Type B pancreatic cell (in vitro differentiated cells): ENCODE results near the gene RUNX1. TPM values are rescaled to one million over a fixed set of nuclear protein-coding genes. Genes with fewer than 3 reads are reported as not detected.

Source experiments
- DNase-seq: peaks from one replicate; pipeline ENCODE4 v3.0.0; 2021; ENCODE audit warnings: mixed read lengths; ENCODE audit not compliant: unreplicated experiment; ENCODE audit errors: extremely low spot score
- H3K27ac Mint-ChIP-seq: 2 replicates; pipeline ENCODE4 v1.8.0; 2021; ENCODE audit warnings: mild to moderate bottlenecking, mixed read lengths
- H3K27me3 Mint-ChIP-seq: 2 replicates; pipeline ENCODE4 v1.8.0; 2021; ENCODE audit warnings: mixed read lengths
- H3K36me3 Mint-ChIP-seq: 2 replicates; pipeline ENCODE4 v1.8.0; 2021; ENCODE audit warnings: mixed read lengths
- H3K4me1 Mint-ChIP-seq: one replicate; pipeline ENCODE4 v1.8.0; 2021; ENCODE audit warnings: mixed read lengths; ENCODE audit not compliant: unreplicated experiment
- H3K4me3 Mint-ChIP-seq: 2 replicates; pipeline ENCODE4 v1.8.0; 2021; ENCODE audit warnings: mild to moderate bottlenecking, mixed read lengths
- H3K9me3 Mint-ChIP-seq: 2 replicates; pipeline ENCODE4 v1.8.0; 2021; ENCODE audit warnings: mixed read lengths
- total RNA-seq: library from RNA; stranded (reverse); gene quantifications from 2 replicates; pipeline ENCODE4 v1.2.1, GENCODE V29; 2021; ENCODE audit warnings: low replicate concordance
- TF ChIP-seq, protein P1 (sequence below): fragments of 200-600 bp; sonication (generic); conservative IDR thresholded peaks from 2 replicates; pipeline ENCODE4 v1.5.0; 2021; ENCODE audit warnings: antibody characterized with exemption, mild to moderate bottlenecking

The RUNX1 gene
- total RNA-seq, 1 donor from 2014 or later, result 11.9 TPM

DNA sequence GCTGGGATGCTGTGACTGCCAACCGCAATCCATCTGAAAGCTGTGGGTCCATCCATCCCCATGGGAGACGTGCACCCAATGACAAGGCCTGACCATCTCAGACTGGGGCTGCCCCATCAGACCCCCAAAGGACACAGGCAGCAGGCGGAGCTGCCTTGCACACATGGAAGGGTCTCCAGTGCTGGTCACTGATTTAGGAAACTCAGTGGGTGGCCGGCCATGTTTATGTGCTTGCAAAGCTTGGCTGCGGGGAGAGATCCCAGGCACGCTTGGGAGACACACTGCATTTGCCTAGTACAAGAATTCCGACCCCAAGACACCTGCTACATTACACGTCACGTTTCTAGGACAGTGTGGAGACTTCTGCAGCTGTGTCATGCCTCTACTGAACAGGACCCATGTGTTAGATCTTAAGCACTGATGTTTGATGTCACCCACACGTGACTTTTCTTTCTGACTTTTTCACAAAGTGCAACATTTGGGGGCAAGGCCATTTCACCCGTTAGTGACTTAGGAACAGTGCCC lies 198.9 kb downstream of the RUNX1 start:
- Mint-ChIP-seq H3K27ac (no peak overlapping the region), H3K27me3 (peaks cover 4% of the 10 kb centered on the region), H3K9me3 (no peaks in the 10 kb centered on the region), H3K4me1 (peaks cover 23% of the 10 kb centered on the region), H3K4me3 (no peak overlapping the region), H3K36me3 (no peaks in the 10 kb centered on the region)
- no peak for DNase-seq
- TF ChIP-seq, protein P1, sequence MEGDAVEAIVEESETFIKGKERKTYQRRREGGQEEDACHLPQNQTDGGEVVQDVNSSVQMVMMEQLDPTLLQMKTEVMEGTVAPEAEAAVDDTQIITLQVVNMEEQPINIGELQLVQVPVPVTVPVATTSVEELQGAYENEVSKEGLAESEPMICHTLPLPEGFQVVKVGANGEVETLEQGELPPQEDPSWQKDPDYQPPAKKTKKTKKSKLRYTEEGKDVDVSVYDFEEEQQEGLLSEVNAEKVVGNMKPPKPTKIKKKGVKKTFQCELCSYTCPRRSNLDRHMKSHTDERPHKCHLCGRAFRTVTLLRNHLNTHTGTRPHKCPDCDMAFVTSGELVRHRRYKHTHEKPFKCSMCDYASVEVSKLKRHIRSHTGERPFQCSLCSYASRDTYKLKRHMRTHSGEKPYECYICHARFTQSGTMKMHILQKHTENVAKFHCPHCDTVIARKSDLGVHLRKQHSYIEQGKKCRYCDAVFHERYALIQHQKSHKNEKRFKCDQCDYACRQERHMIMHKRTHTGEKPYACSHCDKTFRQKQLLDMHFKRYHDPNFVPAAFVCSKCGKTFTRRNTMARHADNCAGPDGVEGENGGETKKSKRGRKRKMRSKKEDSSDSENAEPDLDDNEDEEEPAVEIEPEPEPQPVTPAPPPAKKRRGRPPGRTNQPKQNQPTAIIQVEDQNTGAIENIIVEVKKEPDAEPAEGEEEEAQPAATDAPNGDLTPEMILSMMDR, result no peak

DNA sequence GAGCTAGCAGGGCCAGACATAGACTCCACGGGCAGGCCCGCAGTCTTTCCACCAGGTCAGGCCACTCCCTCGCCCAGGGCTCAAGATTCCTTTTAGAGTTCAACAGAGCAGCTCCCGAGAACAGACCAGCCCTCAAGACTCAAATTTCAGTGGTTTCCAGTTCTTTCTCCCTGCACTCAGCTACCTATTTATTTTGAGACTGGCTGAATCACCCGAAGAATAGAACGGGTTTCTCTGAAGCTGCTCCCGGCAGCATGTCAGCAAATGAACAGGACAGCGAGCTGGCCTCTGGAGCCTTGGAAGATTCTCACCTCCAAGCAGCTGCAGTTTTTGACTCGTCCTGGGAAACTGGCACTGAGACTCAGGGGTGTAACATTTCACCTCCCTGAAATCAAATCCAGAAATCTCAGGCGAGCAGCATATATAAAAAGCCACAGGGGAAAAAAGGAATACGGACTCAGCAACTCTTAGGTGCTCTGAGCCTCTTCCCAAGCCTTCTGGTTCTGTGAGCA lies 202.4 kb downstream of the RUNX1 start:
- Mint-ChIP-seq H3K27ac (peak overlapping the region; percentile 60), H3K36me3 (peaks cover 5% of the 10 kb centered on the region), H3K4me3 (peak overlapping the region; percentile 63), H3K9me3 (no peaks in the 10 kb centered on the region), H3K27me3 (peaks cover 9% of the 10 kb centered on the region), H3K4me1 (peaks cover 34% of the 10 kb centered on the region)
- TF ChIP-seq, protein P1, result no peak
- DNase-seq, result no peak

DNA sequence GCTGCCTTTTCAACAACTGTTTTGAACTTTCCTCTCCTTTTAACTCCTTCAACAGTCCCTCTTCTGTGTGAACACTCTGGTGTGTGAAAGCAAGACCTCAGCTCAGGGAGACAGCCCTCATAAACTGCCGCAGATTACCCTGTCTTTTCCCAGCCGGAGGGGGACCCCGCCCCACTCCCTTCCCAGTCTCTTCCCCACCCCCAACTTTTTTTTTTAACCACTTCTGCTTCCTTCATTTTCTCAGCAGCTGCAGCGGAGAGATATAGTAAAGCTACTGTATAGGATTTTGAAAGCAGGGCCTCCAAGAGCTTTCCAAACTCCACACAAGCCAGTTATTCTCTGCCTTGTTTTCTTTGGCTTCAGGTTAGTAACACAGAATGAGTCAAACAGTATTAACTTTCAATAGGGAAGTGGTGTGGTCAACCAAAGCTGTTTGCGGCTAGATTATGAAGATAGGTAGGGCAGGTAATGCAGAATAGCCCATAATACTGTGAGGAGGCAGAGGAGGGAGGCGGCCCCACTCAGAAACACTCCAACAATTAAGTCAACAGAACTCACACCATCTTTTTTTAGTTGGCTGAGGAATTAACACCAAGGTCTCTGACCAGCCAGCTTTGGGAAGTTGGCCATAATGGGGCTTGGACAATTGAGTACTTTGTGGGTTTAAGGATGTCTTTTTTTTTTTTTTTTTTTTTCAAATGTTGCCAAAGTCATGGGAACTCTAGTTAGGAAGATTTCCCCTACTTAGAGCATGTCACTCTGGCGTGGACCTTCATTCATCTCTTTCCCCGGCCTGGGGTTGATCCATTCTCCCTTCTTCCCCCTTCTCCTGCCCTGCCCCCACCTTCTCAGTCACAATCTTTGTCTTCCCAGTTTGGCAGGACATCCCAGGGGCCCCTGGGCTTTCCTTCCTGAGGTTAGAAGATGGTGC lies 203.3 kb downstream of the RUNX1 start:
- H3K4me1 Mint-ChIP-seq, result peaks cover 37% of the 10 kb centered on the region

DNA sequence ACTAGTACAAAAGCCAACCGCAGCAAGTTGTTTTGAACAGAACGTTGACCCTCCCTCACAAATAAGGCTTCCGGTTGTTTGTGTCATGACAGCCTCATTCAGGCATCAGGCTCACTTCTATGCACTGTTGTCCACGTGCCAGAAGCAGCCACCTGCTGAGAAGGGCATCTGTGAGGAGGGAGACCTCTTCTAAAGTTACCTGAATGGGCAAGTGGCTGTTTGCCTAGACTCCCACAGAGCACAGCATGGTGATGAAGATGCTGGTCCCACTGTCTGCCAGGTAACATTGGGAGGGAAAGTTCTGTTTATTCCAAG lies 204.2 kb downstream of the RUNX1 start:
- Mint-ChIP-seq H3K27me3 (peaks cover 9% of the 10 kb centered on the region), H3K9me3 (no peaks in the 10 kb centered on the region), H3K27ac (no peak overlapping the region), H3K36me3 (peaks cover 5% of the 10 kb centered on the region), H3K4me1 (peaks cover 37% of the 10 kb centered on the region), H3K4me3 (no peak overlapping the region)
- TF ChIP-seq, protein P1, result no peak
- no peak for DNase-seq

More for the DNA sequence above, 203.3 kb downstream of the RUNX1 start:
- H3K9me3 Mint-ChIP-seq, result no peaks in the 10 kb centered on the region
- peaks cover 9% of the 10 kb centered on the region for H3K27me3 Mint-ChIP-seq
- peak overlapping the region; percentile 80 for H3K27ac Mint-ChIP-seq
- DNase-seq, result no peak
- H3K36me3 Mint-ChIP-seq, result peaks cover 5% of the 10 kb centered on the region
- H3K4me3 Mint-ChIP-seq, result peak overlapping the region; percentile 63
- TF ChIP-seq, protein P1, result no peak

DNA sequence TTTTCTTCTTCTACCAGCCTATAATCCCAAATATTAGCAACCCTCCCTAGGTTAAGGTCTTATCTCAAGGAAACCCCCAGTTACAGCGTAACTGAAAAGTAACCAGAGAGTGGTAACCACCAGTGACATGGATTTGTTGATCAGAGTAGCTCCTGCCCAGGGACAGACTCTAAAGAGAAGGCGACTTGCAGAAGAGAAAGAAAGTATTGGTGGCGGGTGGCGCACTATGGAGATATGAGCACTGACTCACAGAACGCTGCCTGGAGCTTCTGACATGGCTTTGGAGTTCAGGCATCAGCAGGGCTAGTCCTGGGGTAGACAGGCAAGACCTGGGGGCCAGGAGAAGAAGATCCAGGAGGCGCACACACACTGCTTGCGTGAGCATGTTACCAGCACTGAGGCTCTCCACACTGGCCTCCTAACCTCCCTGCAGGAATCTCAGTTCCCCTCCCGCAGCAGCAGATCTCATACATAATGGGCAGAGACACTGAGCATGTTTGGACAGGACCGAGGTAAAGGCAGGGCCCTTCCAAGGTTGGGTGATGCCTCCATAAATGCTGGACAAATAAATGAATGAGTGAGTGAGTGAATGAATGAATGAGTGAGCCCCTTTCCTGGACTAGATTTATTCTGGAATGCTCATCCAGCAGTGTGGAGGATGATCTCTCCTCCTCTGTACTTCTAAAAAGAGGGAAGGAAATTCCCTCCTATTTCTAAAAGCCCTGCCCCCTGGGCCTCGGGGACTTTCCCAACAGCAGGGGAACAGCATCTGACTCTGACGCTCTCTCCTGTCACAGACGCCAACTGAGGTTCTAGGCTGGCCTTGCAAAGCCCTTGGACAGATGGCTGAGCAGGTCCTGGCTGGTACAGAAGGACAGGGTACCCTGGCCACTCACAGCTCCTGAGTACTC lies 204.8 kb downstream of the RUNX1 start:
- Mint-ChIP-seq H3K36me3 (peaks cover 5% of the 10 kb centered on the region), H3K27ac (no peak overlapping the region), H3K9me3 (no peaks in the 10 kb centered on the region), H3K27me3 (peaks cover 9% of the 10 kb centered on the region), H3K4me3 (no peak overlapping the region), H3K4me1 (peaks cover 37% of the 10 kb centered on the region)
- TF ChIP-seq, protein P1, result no peak
- DNase-seq, result no peak
